GM20000 (cell line): ENCODE results near the gene AFF3.

Experiments
- DNase-seq: peaks from one replicate; pipeline ENCODE4 v3.0.0; 2012; ENCODE audit warnings: low spot score
- CTCF ChIP-seq: IDR thresholded peaks from 2 replicates; pipeline ENCODE4 v1.5.1; 2012; ENCODE audit warnings: mild to moderate bottlenecking, control low read depth; ENCODE audit errors: extremely low read depth, missing control alignments

The AFF3 gene

GRCh38 chr2:99576775-99577174 lies 565.6 kb downstream of the AFF3 start:
- TF ChIP-seq CTCF, result no peak
- no peak for DNase-seq

- no peak for TF ChIP-seq CTCF
- DNase-seq, result no peak
Observed at GRCh38 chr2:99573634-99574251, 568.6 kb downstream of the AFF3 start.

GRCh38 chr2:99572373-99573164 lies 569.8 kb downstream of the AFF3 start:
- DNase-seq, result no peak
- no peak for TF ChIP-seq CTCF

- DNase-seq, result no peak
- no peak for TF ChIP-seq CTCF
Observed at GRCh38 chr2:99571954-99572353, 570.4 kb downstream of the AFF3 start.

GRCh38 chr2:99571533-99571932 lies 570.9 kb downstream of the AFF3 start:
- no peak for DNase-seq
- no peak for TF ChIP-seq CTCF

- DNase-seq, result no peak
- TF ChIP-seq CTCF, result no peak
Observed at GRCh38 chr2:99571021-99571420, 571.4 kb downstream of the AFF3 start.

- DNase-seq, result no peak
- no peak for TF ChIP-seq CTCF
Observed at GRCh38 chr2:99569386-99569785, 573.0 kb downstream of the AFF3 start.
